ENCODE data around the gene NCKAP5.

NCKAP5 gene

GRCh38 chr2:133458280-133458679 lies 110.0 kb downstream of the NCKAP5 start:
- DNase-seq (ENCODE audit: low spot score) = no peak

- no peak for DNase-seq (ENCODE audit: low spot score)
Observed at GRCh38 chr2:133457861-133458260, 110.4 kb downstream of the NCKAP5 start.

GRCh38 chr2:133456971-133457370 lies 111.3 kb downstream of the NCKAP5 start:
- no peak for DNase-seq (ENCODE audit: low spot score)

- DNase-seq (ENCODE audit: low spot score) = no peak
Observed at GRCh38 chr2:133456156-133456555, 112.1 kb downstream of the NCKAP5 start.

- DNase-seq (ENCODE audit: low spot score) = no peak
Observed at GRCh38 chr2:133453032-133453431, 115.2 kb downstream of the NCKAP5 start.

- DNase-seq (ENCODE audit: low spot score) = no peak
Observed at GRCh38 chr2:133452583-133452982, 115.7 kb downstream of the NCKAP5 start.

- DNase-seq (ENCODE audit: low spot score) = no peak
Observed at GRCh38 chr2:133452146-133452545, 116.1 kb downstream of the NCKAP5 start.

- no peak for DNase-seq (ENCODE audit: low spot score)
Observed at GRCh38 chr2:133448195-133448594, 120.1 kb downstream of the NCKAP5 start.

GRCh38 chr2:133447303-133447702 lies 121.0 kb downstream of the NCKAP5 start:
- DNase-seq (ENCODE audit: low spot score) = no peak

GRCh38 chr2:133444465-133444864 lies 123.8 kb downstream of the NCKAP5 start:
- DNase-seq (ENCODE audit: low spot score) = no peak

GRCh38 chr2:133442393-133442792 lies 125.9 kb downstream of the NCKAP5 start:
- no peak for DNase-seq (ENCODE audit: low spot score)

- no peak for DNase-seq (ENCODE audit: low spot score)
Observed at GRCh38 chr2:133439565-133439920, 128.7 kb downstream of the NCKAP5 start.

GRCh38 chr2:133438848-133439564 lies 129.3 kb downstream of the NCKAP5 start:
- no peak for DNase-seq (ENCODE audit: low spot score)

GRCh38 chr2:133438026-133438425 lies 130.2 kb downstream of the NCKAP5 start:
- no peak for DNase-seq (ENCODE audit: low spot score)

GRCh38 chr2:133437492-133437891 lies 130.8 kb downstream of the NCKAP5 start:
- DNase-seq (ENCODE audit: low spot score) = no peak

- DNase-seq (ENCODE audit: low spot score) = no peak
Observed at GRCh38 chr2:133434959-133435668, 133.1 kb downstream of the NCKAP5 start.

GRCh38 chr2:133433455-133434451 lies 134.5 kb downstream of the NCKAP5 start:
- DNase-seq (ENCODE audit: low spot score) = no peak

GRCh38 chr2:133432778-133433177 lies 135.5 kb downstream of the NCKAP5 start:
- DNase-seq (ENCODE audit: low spot score) = no peak

GRCh38 chr2:133431289-133431688 lies 137.0 kb downstream of the NCKAP5 start:
- DNase-seq (ENCODE audit: low spot score) = no peak

GRCh38 chr2:133426791-133427190 lies 141.5 kb downstream of the NCKAP5 start:
- no peak for DNase-seq (ENCODE audit: low spot score)

GRCh38 chr2:133425612-133426011 lies 142.7 kb downstream of the NCKAP5 start:
- DNase-seq (ENCODE audit: low spot score) = no peak

GRCh38 chr2:133424876-133425275 lies 143.4 kb downstream of the NCKAP5 start:
- DNase-seq (ENCODE audit: low spot score) = no peak
